ENCODE measurements around the gene ADAM10. TPM values are rescaled to one million over a fixed set of nuclear protein-coding genes. Genes with fewer than 3 reads are reported as not detected.

Gene ADAM10
- total and polyA plus RNA-seq, 5 experiments from 2014 or later = 96.4 to 150 (median 108) TPM

DNA sequence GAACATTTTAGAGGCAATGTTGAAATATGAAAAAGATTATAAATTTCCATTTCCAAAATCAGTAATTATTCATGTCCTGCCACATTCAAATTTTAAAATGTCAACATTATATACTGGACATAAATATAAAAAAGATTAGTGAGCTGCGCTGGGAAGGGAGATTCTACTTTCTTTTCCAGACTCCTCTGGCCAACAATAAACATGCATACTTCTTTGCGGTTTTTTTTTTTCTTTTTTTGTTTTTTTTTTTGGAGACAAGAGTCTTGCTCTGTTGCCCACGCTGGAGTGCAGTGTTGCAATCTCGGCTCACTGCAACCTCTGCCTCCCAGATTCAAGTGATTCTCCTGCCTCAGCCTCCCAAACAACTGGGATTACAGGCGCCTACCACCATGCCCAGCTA lies 105.5 kb downstream of the ADAM10 start:
- peaks cover 3 to 14% (median 7%) of the 10 kb centered on the region in 4 donors for H3K4me1 Mint-ChIP-seq
- POLR2A ChIA-PET = no interaction called here
- H3K27ac Mint-ChIP-seq = peak overlapping the region in 2 of 10 donors; percentile 9 to 67
- DNase-seq (no peak), ATAC-seq (no peak)
- H3K36me3 Mint-ChIP-seq = peaks cover 5 to 61% (median 22%) of the 10 kb centered on the region in 3 donors
- no peaks in the 10 kb centered on the region for H3K9me3 Mint-ChIP-seq
- no peaks in the 10 kb centered on the region for H3K27me3 Mint-ChIP-seq
- H3K4me3 Mint-ChIP-seq = no peak overlapping the region

GRCh38 chr15:58641660-58642059 lies 107.8 kb downstream of the ADAM10 start:
- DNase-seq (no peak), ATAC-seq (no peak)
- H3K4me3 Mint-ChIP-seq = no peak overlapping the region
- H3K9me3 Mint-ChIP-seq = peaks cover 0 to 2% (median 0%) of the 10 kb centered on the region in 9 donors
- H3K4me1 Mint-ChIP-seq = peaks cover 3 to 12% (median 4%) of the 10 kb centered on the region in 4 donors
- POLR2A ChIA-PET = no interaction called here
- no peaks in the 10 kb centered on the region for H3K27me3 Mint-ChIP-seq
- H3K27ac Mint-ChIP-seq = peak overlapping the region in 5 of 10 donors; percentile 5 to 64 (median 52)
- H3K36me3 Mint-ChIP-seq = peaks cover 9 to 76% (median 27%) of the 10 kb centered on the region in 3 donors

DNA sequence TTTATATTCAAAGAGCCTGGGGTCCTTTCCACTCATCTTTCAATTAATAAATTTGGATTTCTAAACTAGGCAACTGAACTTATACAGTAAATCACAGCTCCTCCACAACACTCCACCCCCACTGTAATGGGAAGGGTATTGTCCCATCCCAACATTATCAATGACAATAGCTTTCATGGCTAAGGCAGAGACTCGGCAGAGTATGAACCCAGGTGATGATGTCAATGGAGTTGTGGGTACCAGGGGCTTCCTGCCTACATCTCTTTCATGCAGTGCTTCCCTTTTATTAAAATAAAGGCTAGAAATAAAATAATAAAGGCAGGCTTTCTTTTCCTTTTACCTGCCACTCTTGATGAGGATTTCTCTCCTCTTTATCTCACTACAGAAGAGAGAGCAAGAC lies 109.5 kb downstream of the ADAM10 start:
- peaks cover 0 to 2% (median 0%) of the 10 kb centered on the region in 9 donors for H3K9me3 Mint-ChIP-seq
- no peak for DNase-seq
- POLR2A ChIA-PET = interaction anchor here (3.5 kb wide), 1 partner anchor 11 kb away, joined by 12 read pairs; no protein-coding TSS in a partner anchor
- H3K27ac Mint-ChIP-seq = peak overlapping the region in 8 of 10 donors; percentile 30 to 88 (median 78)
- peaks cover 9 to 74% (median 26%) of the 10 kb centered on the region in 3 donors for H3K36me3 Mint-ChIP-seq
- peaks cover 0 to 8% (median 3%) of the 10 kb centered on the region in 4 donors for H3K4me1 Mint-ChIP-seq
- ATAC-seq = peak in 1 of 2 donors; percentile 67
- H3K4me3 Mint-ChIP-seq = no peak overlapping the region
- no peaks in the 10 kb centered on the region for H3K27me3 Mint-ChIP-seq

DNA sequence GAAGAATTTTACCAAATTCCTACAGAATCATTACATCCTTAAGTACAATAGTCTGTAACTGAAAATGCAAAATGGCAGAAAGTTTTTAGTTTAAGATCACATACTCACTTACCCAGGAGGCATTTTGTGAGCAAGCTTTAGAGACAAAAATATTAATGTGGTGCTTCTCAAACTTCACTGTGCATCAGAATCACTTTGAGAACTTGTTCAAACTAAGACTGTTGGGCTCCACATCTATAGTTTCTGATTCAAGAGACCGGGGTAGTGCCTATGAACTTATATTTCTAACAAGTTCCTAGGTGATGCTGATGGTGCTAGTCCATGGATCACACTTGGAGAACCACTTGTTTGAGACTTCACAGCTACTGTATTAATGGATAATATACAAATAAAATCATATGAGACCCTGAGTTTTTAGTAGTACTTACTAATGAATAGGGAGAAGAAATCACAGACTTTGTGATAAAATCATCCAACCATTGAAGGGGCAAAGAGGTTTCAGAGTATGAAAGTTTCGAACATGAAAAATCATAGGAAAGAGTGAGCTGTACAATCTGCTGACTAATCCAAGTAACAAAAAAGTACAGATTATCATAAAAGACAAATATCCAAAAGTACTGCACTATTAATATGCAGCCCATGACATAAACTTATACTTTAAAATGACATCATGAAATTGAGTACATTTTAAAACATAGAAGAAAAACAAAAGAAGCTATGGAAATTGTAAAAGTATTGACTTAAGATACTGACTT lies 110.3 kb downstream of the ADAM10 start:
- peaks cover 9 to 68% (median 26%) of the 10 kb centered on the region in 3 donors for H3K36me3 Mint-ChIP-seq
- ATAC-seq = no peak
- peaks cover 0 to 9% (median 4%) of the 10 kb centered on the region in 4 donors for H3K4me1 Mint-ChIP-seq
- no peak overlapping the region for H3K4me3 Mint-ChIP-seq
- H3K27ac Mint-ChIP-seq = peak overlapping the region in 7 of 10 donors; percentile 23 to 80 (median 75)
- H3K27me3 Mint-ChIP-seq = no peaks in the 10 kb centered on the region
- POLR2A ChIA-PET = interaction anchor here (3.5 kb wide), 1 partner anchor 10 kb away, joined by 12 read pairs; no protein-coding TSS in a partner anchor
- DNase-seq = no peak
- peaks cover 0 to 2% (median 0%) of the 10 kb centered on the region in 9 donors for H3K9me3 Mint-ChIP-seq

DNA sequence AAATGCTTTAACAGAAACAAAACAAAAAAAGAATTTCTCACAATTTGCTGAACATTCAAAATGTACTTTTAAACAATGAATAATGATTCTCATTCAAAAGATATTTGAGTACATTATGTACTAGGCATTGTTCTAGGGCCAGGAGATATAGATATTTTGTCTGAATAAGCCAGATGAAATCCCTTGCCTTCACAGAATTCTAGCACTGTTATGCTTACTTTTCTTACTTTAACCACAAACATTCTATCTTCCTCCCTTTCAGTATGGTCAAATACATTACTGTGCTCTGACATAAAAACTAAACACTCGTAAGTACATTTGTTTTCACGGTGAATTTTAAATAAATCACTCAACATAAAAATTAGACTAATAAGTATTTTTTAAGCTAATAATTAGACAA lies 116.7 kb downstream of the ADAM10 start:
- H3K4me3 Mint-ChIP-seq = no peak overlapping the region
- H3K27ac Mint-ChIP-seq = peak overlapping the region in 5 of 10 donors; percentile 11 to 98 (median 50)
- ATAC-seq = no peak
- no peaks in the 10 kb centered on the region for H3K9me3 Mint-ChIP-seq
- DNase-seq = no peak
- H3K27me3 Mint-ChIP-seq = no peaks in the 10 kb centered on the region
- H3K4me1 Mint-ChIP-seq = peaks cover 3 to 39% (median 31%) of the 10 kb centered on the region in 4 donors
- H3K36me3 Mint-ChIP-seq = peaks cover 0 to 37% (median 13%) of the 10 kb centered on the region in 3 donors
- POLR2A ChIA-PET = no interaction called here

GRCh38 chr15:58631319-58631718 lies 118.2 kb downstream of the ADAM10 start:
- H3K4me1 Mint-ChIP-seq = peaks cover 7 to 52% (median 45%) of the 10 kb centered on the region in 4 donors
- DNase-seq = no peak
- H3K4me3 Mint-ChIP-seq = no peak overlapping the region

DNA sequence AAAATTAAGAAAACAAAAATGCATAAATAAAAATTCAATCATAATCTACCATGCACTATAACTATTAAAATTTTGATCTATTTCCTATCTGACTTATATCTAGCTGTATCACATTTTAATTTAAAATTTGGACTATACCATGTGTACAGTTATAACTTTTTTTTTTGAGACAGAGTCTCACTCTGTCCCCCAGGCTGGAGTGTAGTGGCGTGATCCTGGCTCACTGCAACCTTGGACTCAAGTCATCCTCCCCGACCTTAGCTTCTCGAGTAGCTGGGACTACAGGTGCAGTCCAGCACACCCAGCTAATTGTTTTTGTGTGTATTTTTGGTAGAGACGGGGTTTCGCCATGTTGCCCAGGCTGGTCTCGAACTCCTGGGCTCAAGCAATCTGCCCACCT lies 119.9 kb downstream of the ADAM10 start:
- POLR2A ChIA-PET = interaction anchor here (0.6 to 2.6 kb wide), 2 partner anchors 10 to 201 kb away, joined by 3 to 12 read pairs; no protein-coding TSS in a partner anchor

More at GRCh38 chr15:58631319-58631718, 118.2 kb downstream of the ADAM10 start:
- no peaks in the 10 kb centered on the region for H3K27me3 Mint-ChIP-seq
- peak overlapping the region; percentile 74 to 98 (median 88) for H3K27ac Mint-ChIP-seq
- ATAC-seq = no peak
- peaks cover 4 to 37% (median 23%) of the 10 kb centered on the region in 3 donors for H3K36me3 Mint-ChIP-seq
- POLR2A ChIA-PET = no interaction called here
- H3K9me3 Mint-ChIP-seq = no peaks in the 10 kb centered on the region

DNA sequence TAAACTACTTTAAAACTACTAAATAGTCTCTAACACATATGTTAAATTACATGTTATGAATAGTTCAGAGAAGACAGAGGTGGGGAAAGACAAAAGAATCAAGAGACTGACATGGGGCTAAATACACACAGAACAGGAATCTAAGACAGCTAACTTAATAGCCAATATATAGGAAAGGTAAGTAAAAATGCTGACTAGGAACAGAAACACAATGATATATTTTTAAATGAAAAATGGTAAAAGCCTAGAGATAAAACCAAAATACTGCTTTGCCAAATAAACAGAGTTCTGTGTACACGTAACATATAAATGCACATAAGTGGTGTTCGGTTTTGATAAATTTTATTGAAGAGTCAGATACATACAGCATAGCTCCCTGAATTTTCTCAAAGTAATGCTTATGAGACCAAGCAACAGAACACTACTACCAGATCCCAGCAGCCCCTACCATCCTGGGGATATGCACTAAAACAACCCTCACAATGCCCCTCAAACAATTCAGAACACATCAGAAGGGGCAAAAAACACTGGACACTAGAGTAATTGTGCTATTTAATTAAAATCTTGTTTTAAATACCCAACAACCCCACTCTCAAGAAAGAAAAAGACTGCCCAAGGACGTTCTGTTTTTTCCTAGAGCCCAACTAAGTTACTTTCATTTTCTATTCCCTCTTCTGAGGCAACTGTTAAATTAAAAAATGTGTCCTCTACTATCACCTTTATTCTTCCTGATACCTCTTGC lies 121.1 kb downstream of the ADAM10 start:
- DNase-seq = peak in 3 of 10 donors; percentile 26 to 34 (median 33)
- H3K36me3 Mint-ChIP-seq = peaks cover 5 to 44% (median 34%) of the 10 kb centered on the region in 3 donors
- POLR2A ChIA-PET = interaction anchor here (2.6 kb wide), 1 partner anchor 11 kb away, joined by 12 read pairs; no protein-coding TSS in a partner anchor
- peak overlapping the region; percentile 91 to 99 (median 96) for H3K27ac Mint-ChIP-seq
- H3K9me3 Mint-ChIP-seq = no peaks in the 10 kb centered on the region
- H3K27me3 Mint-ChIP-seq = no peaks in the 10 kb centered on the region
- H3K4me1 Mint-ChIP-seq = peaks cover 9 to 63% (median 47%) of the 10 kb centered on the region in 4 donors
- peak overlapping the region; percentile 80 to 87 (median 86) for H3K4me3 Mint-ChIP-seq
- ATAC-seq = peak; percentile 68 to 76

More for the DNA sequence above, 119.9 kb downstream of the ADAM10 start:
- ATAC-seq (no peak), DNase-seq (no peak)
- Mint-ChIP-seq H3K27me3 (no peaks in the 10 kb centered on the region), H3K4me3 (peak overlapping the region in 4 of 10 donors; percentile 20 to 86 (median 38)), H3K9me3 (no peaks in the 10 kb centered on the region), H3K27ac (peak overlapping the region in 8 of 10 donors; percentile 65 to 99 (median 95)), H3K4me1 (peaks cover 7 to 61% (median 45%) of the 10 kb centered on the region in 4 donors), H3K36me3 (peaks cover 5 to 44% (median 30%) of the 10 kb centered on the region in 3 donors)

- POLR2A ChIA-PET = interaction anchor here (2.6 kb wide), 1 partner anchor 12 kb away, joined by 12 read pairs; no protein-coding TSS in a partner anchor
- peak overlapping the region; percentile 80 to 87 (median 86) for H3K4me3 Mint-ChIP-seq
These were observed 121.8 kb downstream of the ADAM10 start for GRCh38 chr15:58627701-58628100.

DNA sequence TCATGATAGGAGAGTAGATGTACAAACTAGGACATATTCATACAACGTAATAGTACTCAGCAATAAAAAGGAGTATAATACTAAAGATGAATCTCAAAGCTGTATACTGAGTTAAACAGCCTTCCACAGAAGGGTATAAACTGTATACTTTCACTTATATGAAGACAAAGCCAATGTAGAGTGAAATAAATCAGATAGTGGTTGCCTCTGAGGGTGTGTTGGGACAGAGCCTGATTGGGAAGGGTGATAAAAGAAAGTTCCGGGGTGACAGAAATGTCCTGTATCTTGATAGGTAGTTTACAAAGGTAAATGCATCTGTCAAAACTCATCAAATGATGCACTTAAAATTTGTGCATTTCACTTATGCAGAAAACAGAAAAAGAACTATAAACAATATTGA lies 122.5 kb downstream of the ADAM10 start:
- Mint-ChIP-seq H3K36me3 (peaks cover 5 to 38% (median 35%) of the 10 kb centered on the region in 3 donors), H3K4me1 (peaks cover 13 to 76% (median 52%) of the 10 kb centered on the region in 4 donors), H3K27me3 (no peaks in the 10 kb centered on the region), H3K9me3 (no peaks in the 10 kb centered on the region), H3K4me3 (peak overlapping the region; percentile 20 to 87 (median 86)), H3K27ac (peak overlapping the region; percentile 91 to 99 (median 96))
- DNase-seq = no peak
- no peak for ATAC-seq
- POLR2A ChIA-PET = no interaction called here

More at GRCh38 chr15:58627701-58628100, 121.8 kb downstream of the ADAM10 start:
- DNase-seq = no peak
- peaks cover 5 to 42% (median 35%) of the 10 kb centered on the region in 3 donors for H3K36me3 Mint-ChIP-seq
- no peaks in the 10 kb centered on the region for H3K9me3 Mint-ChIP-seq
- no peaks in the 10 kb centered on the region for H3K27me3 Mint-ChIP-seq
- H3K4me1 Mint-ChIP-seq = peaks cover 13 to 70% (median 51%) of the 10 kb centered on the region in 4 donors
- H3K27ac Mint-ChIP-seq = peak overlapping the region; percentile 91 to 99 (median 96)
- ATAC-seq = peak; percentile 29 to 37

DNA sequence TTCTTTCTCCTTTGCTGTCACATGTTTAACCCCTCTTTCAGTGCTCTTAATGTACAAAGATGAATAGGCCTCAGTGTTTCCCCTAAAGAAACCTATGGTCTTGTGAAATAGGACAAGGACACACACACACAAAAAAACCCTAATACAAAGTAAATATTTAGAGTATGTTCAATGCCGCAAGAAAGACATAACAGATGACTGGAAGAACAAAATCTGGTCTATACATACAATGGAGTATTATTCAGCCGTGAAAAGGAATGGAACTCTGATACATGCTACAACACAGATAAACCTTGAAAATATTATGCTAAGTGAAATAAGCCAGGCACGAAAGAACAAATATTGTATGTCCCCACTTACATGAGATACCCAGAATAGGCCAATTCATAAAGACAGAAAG lies 123.1 kb downstream of the ADAM10 start:
- ATAC-seq (no peak), DNase-seq (no peak)
- Mint-ChIP-seq H3K27me3 (no peaks in the 10 kb centered on the region), H3K27ac (peak overlapping the region in 5 of 10 donors; percentile 39 to 98 (median 67)), H3K4me3 (no peak overlapping the region), H3K4me1 (peaks cover 13 to 79% (median 48%) of the 10 kb centered on the region in 4 donors), H3K36me3 (peaks cover 5 to 40% (median 38%) of the 10 kb centered on the region in 3 donors), H3K9me3 (no peaks in the 10 kb centered on the region)
- POLR2A ChIA-PET = no interaction called here

DNA sequence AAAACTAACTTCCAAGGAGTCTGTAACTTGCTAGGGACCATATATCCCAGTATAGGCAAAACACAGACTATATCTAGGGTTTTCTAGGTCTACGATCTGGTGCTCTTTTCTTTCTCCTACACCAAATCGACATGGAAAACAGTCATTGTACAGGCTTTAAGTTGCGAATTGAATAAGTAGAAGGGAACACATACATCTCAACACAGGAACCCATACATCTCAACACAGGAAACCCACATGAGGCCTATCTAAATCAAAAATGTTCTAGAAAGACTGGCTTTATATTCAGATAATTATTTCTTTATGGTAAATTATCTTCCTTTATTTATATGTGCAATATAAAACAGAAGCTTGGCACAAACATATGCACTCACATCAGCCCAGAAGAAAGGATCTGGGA lies 126.6 kb downstream of the ADAM10 start:
- H3K27ac Mint-ChIP-seq = peak overlapping the region in 7 of 10 donors; percentile 19 to 78 (median 49)
- peaks cover 14 to 65% (median 32%) of the 10 kb centered on the region in 4 donors for H3K4me1 Mint-ChIP-seq

More for the DNA sequence above, 126.6 kb downstream of the ADAM10 start:
- H3K36me3 Mint-ChIP-seq = peaks cover 20 to 65% (median 58%) of the 10 kb centered on the region in 3 donors
- peak overlapping the region in 3 of 10 donors; percentile 11 to 48 (median 27) for H3K4me3 Mint-ChIP-seq
- no peaks in the 10 kb centered on the region for H3K27me3 Mint-ChIP-seq
- peaks cover 0 to 9% (median 1%) of the 10 kb centered on the region in 9 donors for H3K9me3 Mint-ChIP-seq
- POLR2A ChIA-PET = interaction anchor here (1.1 kb wide), 1 partner anchor 34 kb away, joined by 3 read pairs; no protein-coding TSS in a partner anchor
- ATAC-seq = no peak
- DNase-seq = no peak

Measured in naive thymus-derived CD8-positive, alpha-beta T cell (primary cell).